Peyer's patch (tissue), 4 donors: ENCODE results near the gene LIPT2.

ENCODE experiments used
- CTCF ChIP-seq, 6 experiments: fragments of 450-650 bp in 4 of 6; fragments of 200-600 bp in 2 of 6; sonication (generic) in 1 of 6; IDR thresholded peaks; one replicate each; pipeline ENCODE4 v1.5.1; 2017 to 2019; ENCODE audit warnings: antibody characterized with exemption in 6 of 6, mild to moderate bottlenecking in 3 of 6, moderate library complexity in 1 of 6
- POLR2A ChIP-seq, 2 donors: fragments of 450-650 bp; IDR thresholded peaks; one replicate each; pipeline ENCODE4 v1.5.1; 2017; ENCODE audit warnings: antibody characterized with exemption in 2 of 2, mild to moderate bottlenecking in 2 of 2, moderate library complexity in 2 of 2

DNA sequence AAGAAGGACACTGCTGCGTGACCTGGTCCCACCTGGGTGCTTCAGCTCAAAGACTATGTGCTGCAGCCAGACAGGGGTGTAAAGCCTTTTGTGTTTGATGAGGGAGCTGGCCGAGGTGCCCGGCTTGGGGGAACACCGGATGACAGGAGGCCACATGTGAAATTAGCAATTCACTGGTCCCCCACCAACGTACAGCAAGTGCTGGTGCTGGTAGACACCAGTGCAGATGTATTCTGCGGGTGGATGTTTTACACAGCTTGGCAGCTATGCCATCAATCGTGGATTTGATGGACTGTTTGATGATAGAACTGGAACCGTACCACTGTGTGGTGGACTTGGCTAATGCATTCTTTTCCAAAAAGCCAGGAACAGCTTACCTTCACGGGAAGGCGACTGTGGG, 47.9 kb upstream of the LIPT2 start:
- no peak for TF ChIP-seq CTCF (IDR thresholded peaks at IDR 0.05)
- TF ChIP-seq POLR2A (IDR thresholded peaks at IDR 0.05) = no peak
